H1 (cell line): Measurements from ENCODE around the gene KATNAL1. TPM values are rescaled to one million over a fixed set of nuclear protein-coding genes. Genes with fewer than 3 reads are reported as not detected.

Experiments
- CTCF ChIA-PET: fragments of 300-600 bp; sonication (Branson Sonifier 250); formaldehyde crosslinking; loops from one replicate; lab custom pipeline; 2021; ENCODE audit not compliant: partially characterized antibody; lab: Charles Lee
- POLR2A ChIA-PET: fragments of 300-600 bp; sonication (Branson Sonifier 250); formaldehyde crosslinking; loops from one replicate; lab custom pipeline; 2021; ENCODE audit warnings: inconsistent platforms; ENCODE audit not compliant: partially characterized antibody; lab: Charles Lee
- DNase-seq, 2 experiments: peaks; one replicate each; pipeline versions ENCODE4 v3.0.0 to v3.0.0-alpha.2; 2010 to 2022; ENCODE audit warnings: low spot score in 2 of 2, low read depth in 1 of 2, mixed read lengths in 1 of 2
- FAIRE-seq: peaks from 2 replicates; lab custom pipeline; 2011; peaks lifted over from hg19 to GRCh38; lab: Jason Lieb, UNC
- H2AFZ ChIP-seq: 2 replicates; pipeline ENCODE4 v1.8.1; 2012; ENCODE audit warnings: low read length, inconsistent platforms
- H2AK5ac ChIP-seq: 2 replicates; pipeline ENCODE4 v1.6.1; 2013; ENCODE audit warnings: low read depth, low read length
- H2BK120ac ChIP-seq: replicated peaks from 2 replicates; pipeline ENCODE3; 2013; ENCODE audit warnings: low read depth, low read length, inconsistent platforms
- H2BK12ac ChIP-seq: 2 replicates; pipeline ENCODE4 v1.6.1; 2013; ENCODE audit warnings: low read depth, low read length
- H2BK15ac ChIP-seq: 2 replicates; pipeline ENCODE4 v1.6.1; 2013; ENCODE audit warnings: low read length
- H2BK20ac ChIP-seq: 2 replicates; pipeline ENCODE4 v1.6.1; 2013; ENCODE audit warnings: low read length
- H2BK5ac ChIP-seq: 2 replicates; pipeline ENCODE4 v1.6.1; 2013; ENCODE audit warnings: low read depth, low read length
- H3K14ac ChIP-seq: 2 replicates; pipeline ENCODE4 v1.6.1; 2013; ENCODE audit warnings: inconsistent platforms; ENCODE audit not compliant: insufficient read length
- H3K18ac ChIP-seq: 2 replicates; pipeline ENCODE4 v1.6.1; 2013; ENCODE audit warnings: low read length; ENCODE audit errors: extremely low read depth
- H3K23ac ChIP-seq: 2 replicates; pipeline ENCODE4 v1.6.1; 2013; ENCODE audit warnings: inconsistent platforms; ENCODE audit not compliant: insufficient read length
- H3K23me2 ChIP-seq: 2 replicates; pipeline ENCODE4 v1.6.1; 2013; ENCODE audit warnings: low read depth, low read length
- H3K27ac ChIP-seq: 2 replicates; pipeline ENCODE4 v1.6.1; 2011; ENCODE audit warnings: low read depth, low read length, inconsistent platforms
- H3K27me3 ChIP-seq, 4 experiments: replicated peaks in 1 of 4; 1 replicate in 1 of 4; 2 replicates in 3 of 4; pipeline versions ENCODE4 v1.6.1 to v1.8.1; 2011 to 2013; ENCODE audit warnings: low read length in 3 of 4, mild to moderate bottlenecking in 3 of 4, inconsistent platforms in 2 of 4, mixed read lengths in 2 of 4, moderate library complexity in 1 of 4; ENCODE audit not compliant: control insufficient read depth in 3 of 4, insufficient read depth in 3 of 4; ENCODE audit errors: extremely low read depth in 1 of 4
- H3K36me3 ChIP-seq, 4 experiments: 2 replicates each; pipeline versions ENCODE4 v1.6.1 to v1.8.1; 2011 to 2013; ENCODE audit warnings: mild to moderate bottlenecking in 4 of 4, low read length in 3 of 4, moderate library complexity in 2 of 4, control low read depth in 1 of 4, inconsistent platforms in 1 of 4; ENCODE audit not compliant: insufficient read depth in 4 of 4, control insufficient read depth in 2 of 4
- H3K4ac ChIP-seq: replicated peaks from 2 replicates; pipeline ENCODE3; 2013; ENCODE audit warnings: low read length, low read depth, mixed read lengths, inconsistent platforms; ENCODE audit not compliant: insufficient read length
- H3K4me1 ChIP-seq, 4 experiments: replicated peaks in 1 of 4; 1 replicate in 1 of 4; 2 replicates in 3 of 4; pipeline versions ENCODE4 v1.6.1 to v1.8.1; 2011 to 2013; ENCODE audit warnings: low read length in 3 of 4, inconsistent platforms in 2 of 4, mixed read lengths in 1 of 4; ENCODE audit not compliant: insufficient read depth in 4 of 4, control insufficient read depth in 3 of 4
- H3K4me2 ChIP-seq, 2 experiments: 2 replicates each; pipeline versions ENCODE4 v1.6.1 to v1.8.1; 2011 to 2013; ENCODE audit warnings: low read depth in 2 of 2, low read length in 2 of 2, control low read depth in 1 of 2, inconsistent platforms in 1 of 2, mild to moderate bottlenecking in 1 of 2; ENCODE audit not compliant: insufficient read depth in 1 of 2
- H3K4me3 ChIP-seq, 4 experiments: fragments of 200-600, 300-600 bp in 1 of 4; sonication (generic), shearing (Covaris generic), sonication (Bioruptor Twin) in 1 of 4; 2 replicates each; pipeline versions ENCODE4 v1.5.1 to v1.8.1; 2011 to 2016; ENCODE audit warnings: low read length in 4 of 4, low read depth in 3 of 4, control low read depth in 2 of 4, inconsistent platforms in 2 of 4, mild to moderate bottlenecking in 2 of 4, mixed read lengths in 1 of 4, moderate library complexity in 1 of 4; ENCODE audit not compliant: insufficient read depth in 2 of 4; ENCODE audit errors: extremely low read depth in 1 of 4
- H3K56ac ChIP-seq: replicated peaks from 2 replicates; pipeline ENCODE3; 2013; ENCODE audit warnings: low read depth, mild to moderate bottlenecking, mixed read lengths, low read length, inconsistent platforms; ENCODE audit not compliant: insufficient read length
- H3K79me1 ChIP-seq: 2 replicates; pipeline ENCODE4 v1.6.1; 2013; ENCODE audit warnings: low read depth, low read length, control low read depth
- H3K79me2 ChIP-seq, 2 experiments: 2 replicates each; pipeline versions ENCODE4 v1.6.1 to v1.8.1; 2012 to 2013; ENCODE audit warnings: low read length in 2 of 2, mild to moderate bottlenecking in 2 of 2, inconsistent platforms in 1 of 2; ENCODE audit not compliant: insufficient read depth in 2 of 2, control insufficient read depth in 1 of 2
- H3K9ac ChIP-seq, 4 experiments: replicated peaks in 1 of 4; 1 replicate in 1 of 4; 2 replicates in 3 of 4; pipeline versions ENCODE4 v1.6.1 to v1.8.1; 2011 to 2013; ENCODE audit warnings: low read depth in 3 of 4, low read length in 3 of 4, control low read depth in 2 of 4, mild to moderate bottlenecking in 2 of 4, moderate library complexity in 2 of 4, inconsistent platforms in 1 of 4; ENCODE audit errors: extremely low read depth in 1 of 4
- H3K9me3 ChIP-seq, 2 experiments: 2 replicates each; pipeline versions ENCODE4 v1.6.1 to v1.8.1; 2012 to 2013; ENCODE audit warnings: mild to moderate bottlenecking in 2 of 2, moderate library complexity in 2 of 2, control low read depth in 1 of 2, inconsistent platforms in 1 of 2, low read depth in 1 of 2, low read length in 1 of 2, mixed read lengths in 1 of 2; ENCODE audit not compliant: insufficient read depth in 2 of 2
- H4K20me1 ChIP-seq, 2 experiments: replicated peaks in 1 of 2; 2 replicates each; pipeline versions ENCODE3 to v1.8.1; 2011 to 2013; ENCODE audit warnings: inconsistent platforms in 2 of 2, low read length in 2 of 2, mild to moderate bottlenecking in 1 of 2; ENCODE audit not compliant: insufficient read depth in 2 of 2, control insufficient read depth in 1 of 2
- H4K5ac ChIP-seq: 2 replicates; pipeline ENCODE4 v1.6.1; 2013; ENCODE audit warnings: low read length, low read depth, mixed read lengths, inconsistent platforms; ENCODE audit not compliant: insufficient read length
- H4K8ac ChIP-seq: 2 replicates; pipeline ENCODE4 v1.8.0; 2013; ENCODE audit warnings: mild to moderate bottlenecking, moderate library complexity, low read length, inconsistent platforms; ENCODE audit not compliant: insufficient read depth; ENCODE audit errors: extremely low read depth
- H4K91ac ChIP-seq: replicated peaks from 2 replicates; pipeline ENCODE3; 2013; ENCODE audit warnings: low read length, mixed read lengths, inconsistent platforms; ENCODE audit not compliant: insufficient read length
- CEBPB ChIP-seq: IDR thresholded peaks from 2 replicates; pipeline ENCODE4 v1.6.1; 2012; ENCODE audit warnings: low read depth, low read length
- CHD1 ChIP-seq: IDR thresholded peaks from 2 replicates; pipeline ENCODE4 v1.6.1; 2012; ENCODE audit warnings: low read depth, low read length, improper control_type of control experiment
- CREB1 ChIP-seq: IDR thresholded peaks from 2 replicates; pipeline ENCODE4 v1.6.1; 2012; ENCODE audit warnings: inconsistent platforms
- JUND ChIP-seq: IDR thresholded peaks from 2 replicates; pipeline ENCODE4 v1.6.1; 2011; ENCODE audit warnings: mild to moderate bottlenecking, improper control_type of control experiment, low read length
- POU5F1 ChIP-seq: IDR thresholded peaks from 2 replicates; pipeline ENCODE4 v1.6.1; 2011; ENCODE audit warnings: low read depth, mild to moderate bottlenecking, low read length, moderate library complexity
- RBBP5 ChIP-seq: IDR thresholded peaks from 2 replicates; pipeline ENCODE4 v1.7.1; 2012; ENCODE audit warnings: low read depth, mild to moderate bottlenecking, inconsistent platforms, low read length, moderate library complexity, borderline replicate concordance
- RFX5 ChIP-seq: IDR thresholded peaks from 2 replicates; pipeline ENCODE4 v1.6.1; 2011; ENCODE audit warnings: low read depth, low read length, improper control_type of control experiment, borderline replicate concordance
- RNF2 ChIP-seq: fragments of 200-900, 300-1000 bp; sonication (generic); IDR thresholded peaks from 2 replicates; pipeline ENCODE4 v1.7.1; 2016; ENCODE audit warnings: borderline replicate concordance, low read depth, mild to moderate bottlenecking, antibody characterized with exemption, low read length; ENCODE audit not compliant: poor library complexity, severe bottlenecking; ENCODE audit errors: missing control alignments
- SAP30 ChIP-seq: fragments of 300-600 bp; sonication (generic); IDR thresholded peaks from 2 replicates; pipeline ENCODE4 v1.7.1; 2012; ENCODE audit warnings: low read length, moderate library complexity, mild to moderate bottlenecking, inconsistent platforms; ENCODE audit not compliant: insufficient read depth, insufficient replicate concordance
- SIN3A ChIP-seq, 2 experiments: IDR thresholded peaks in 1 of 2; conservative IDR thresholded peaks in 1 of 2; 2 replicates each; pipeline ENCODE4 v1.6.1; 2011 to 2012; ENCODE audit warnings: low read length in 2 of 2, improper control_type of control experiment in 1 of 2, low read depth in 1 of 2, mild to moderate bottlenecking in 1 of 2
- SIRT6 ChIP-seq: IDR thresholded peaks from one replicate; pipeline ENCODE4 v1.7.1; 2012; ENCODE audit warnings: low read length, inconsistent platforms
- TBP ChIP-seq: IDR thresholded peaks from 2 replicates; pipeline ENCODE4 v1.6.1; 2011; ENCODE audit warnings: low read depth, low read length, improper control_type of control experiment
- TEAD4 ChIP-seq: IDR thresholded peaks from 2 replicates; pipeline ENCODE4 v1.6.1; 2012; ENCODE audit warnings: low read depth, low read length, inconsistent platforms, mixed read lengths
- YY1 ChIP-seq: IDR thresholded peaks from 2 replicates; pipeline ENCODE4 v1.6.1; 2011; ENCODE audit warnings: low read depth, mild to moderate bottlenecking, low read length
- WGBS, 2 experiments: shearing (Covaris generic) in 1 of 2; methylation state at CpG; one replicate each; pipeline versions ENCODE4 v1.1.6 to v1.1.7; 2013 to 2015; ENCODE audit warnings: low lambda C conversion rate in 2 of 2, mixed read lengths in 2 of 2, inconsistent platforms in 1 of 2, low coverage in 1 of 2, missing lambda C conversion rate in 1 of 2; ENCODE audit not compliant: insufficient replicate concordance in 2 of 2, insufficient coverage in 1 of 2, insufficient read length in 1 of 2; ENCODE audit errors: extremely low coverage in 1 of 2, missing lambda C conversion rate in 1 of 2; 5-methylcytosine and 5-hydroxymethylcytosine counted together
- polyA plus RNA-seq, 7 experiments: library from polyadenylated mRNA; depleted of rRNA in 3 of 7; stranded (reverse) in 5 of 7; unstranded in 2 of 7; fragments of >200 nt in 5 of 7; fragments of 200-250 nt in 2 of 7; gene quantifications; 1 replicate in 5 of 7; 2 replicates in 1 of 7; 4 replicates in 1 of 7; pipeline versions ENCODE4 v1.2.1 to v1.2.3, GENCODE V29; 2011 to 2013; ENCODE audit warnings: missing spikeins in 2 of 7, mixed read lengths in 2 of 7
- total RNA-seq: library from RNA; stranded (reverse); fragmentation: NEBNext Ultra II Directional; extraction: Animal tissue kit (Norgen Biotek cat#: 25700); gene quantifications from 2 replicates; pipeline ENCODE4 v1.2.1, GENCODE V29; 2021
- TF ChIP-seq, protein P1 (sequence below): IDR thresholded peaks from 2 replicates; pipeline ENCODE4 v1.6.1; 2012; ENCODE audit warnings: inconsistent platforms

The KATNAL1 gene
- total and polyA plus RNA-seq, 2 of the 8 experiments (the other 6 are each of a cell fraction or from before 2014, with no cell fraction given) = 4.0 to 13.2 TPM

- peaks cover 0 to 5% (median 0%) of the 10 kb centered on the region in 4 experiments; a peak in 2 of 7 replicates for H3K4me1 ChIP-seq
- ChIA-PET POLR2A (no interaction called here), CTCF (interaction anchor here (0.5 to 2.8 kb wide), 5 partner anchors 9 to 256 kb away, joined by 3 to 11 read pairs (median 5); no protein-coding TSS in a partner anchor)
- FAIRE-seq = no peak
- no peaks in the 10 kb centered on the region for H3K79me2 ChIP-seq
- no peak overlapping the region for H2AK5ac ChIP-seq
- no peak overlapping the region for H3K18ac ChIP-seq
- H2AFZ ChIP-seq = no peak overlapping the region; the same call in 1 of the 2 replicates
- 92% methylated on average over 6 of the region's 6 CpGs; no CpG with 5 or more reads in 1 of the 2 experiments for WGBS, 2 experiments
- no peaks in the 10 kb centered on the region for H4K20me1 ChIP-seq
- no peak overlapping the region for H3K9ac ChIP-seq
- H3K56ac ChIP-seq = no peak overlapping the region
- H4K8ac ChIP-seq = no peak overlapping the region
- H2BK120ac ChIP-seq = no peak overlapping the region
- no peak overlapping the region for H3K4me3 ChIP-seq
- no peaks in the 10 kb centered on the region for H3K27me3 ChIP-seq
- H3K27ac ChIP-seq = no peak overlapping the region
- H3K4me2 ChIP-seq = no peak overlapping the region
- no peaks in the 10 kb centered on the region for H3K36me3 ChIP-seq
- no peak for DNase-seq
- no peaks in the 10 kb centered on the region; the same call in 1 of the 2 replicates for H3K23me2 ChIP-seq
- no peak overlapping the region for H2BK20ac ChIP-seq
- no peak overlapping the region for H4K5ac ChIP-seq
- no peak overlapping the region for H3K4ac ChIP-seq
- no peak overlapping the region for H2BK12ac ChIP-seq
- H4K91ac ChIP-seq = no peak overlapping the region
- H3K9me3 ChIP-seq = no peaks in the 10 kb centered on the region
- no peaks in the 10 kb centered on the region for H3K79me1 ChIP-seq
- no peak overlapping the region for H2BK15ac ChIP-seq
- H3K14ac ChIP-seq = no peak overlapping the region
- no peak overlapping the region for H3K23ac ChIP-seq
- no peak overlapping the region for H2BK5ac ChIP-seq
- TF ChIP-seq, protein P1, sequence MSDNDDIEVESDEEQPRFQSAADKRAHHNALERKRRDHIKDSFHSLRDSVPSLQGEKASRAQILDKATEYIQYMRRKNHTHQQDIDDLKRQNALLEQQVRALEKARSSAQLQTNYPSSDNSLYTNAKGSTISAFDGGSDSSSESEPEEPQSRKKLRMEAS = no peak
- TF ChIP-seq CHD1 (no peak), YY1 (no peak), POU5F1 (no peak), CREB1 (no peak), RFX5 (no peak), SAP30 (no peak), RNF2 (no peak), SIN3A (conservative IDR thresholded peaks at IDR 0.05 in 1 of 2, IDR thresholded peaks at IDR 0.05 in 1 of 2; ENCODE audit: low read depth in 1 of 2, low read length in 2 of 2) (no peak), SIRT6 (no peak), JUND (no peak), TBP (no peak), TEAD4 (no peak), CEBPB (no peak), RBBP5 (no peak)
Observed at GRCh38 chr13:30156270-30156669, 151.1 kb downstream of the KATNAL1 start.
